Type B pancreatic cell (in vitro differentiated cells): Measurements from ENCODE around the gene TANGO6. TPM values are rescaled to one million over a fixed set of nuclear protein-coding genes. Genes with fewer than 3 reads are reported as not detected.

Experiments used
- DNase-seq: peaks from one replicate; pipeline ENCODE4 v3.0.0; 2021; ENCODE audit warnings: mixed read lengths; ENCODE audit not compliant: unreplicated experiment; ENCODE audit errors: extremely low spot score
- H3K27ac Mint-ChIP-seq: 2 replicates; pipeline ENCODE4 v1.8.0; 2021; ENCODE audit warnings: mild to moderate bottlenecking, mixed read lengths
- H3K27me3 Mint-ChIP-seq: 2 replicates; pipeline ENCODE4 v1.8.0; 2021; ENCODE audit warnings: mixed read lengths
- H3K36me3 Mint-ChIP-seq: 2 replicates; pipeline ENCODE4 v1.8.0; 2021; ENCODE audit warnings: mixed read lengths
- H3K4me1 Mint-ChIP-seq: one replicate; pipeline ENCODE4 v1.8.0; 2021; ENCODE audit warnings: mixed read lengths; ENCODE audit not compliant: unreplicated experiment
- H3K4me3 Mint-ChIP-seq: 2 replicates; pipeline ENCODE4 v1.8.0; 2021; ENCODE audit warnings: mild to moderate bottlenecking, mixed read lengths
- H3K9me3 Mint-ChIP-seq: 2 replicates; pipeline ENCODE4 v1.8.0; 2021; ENCODE audit warnings: mixed read lengths
- total RNA-seq: library from RNA; stranded (reverse); gene quantifications from 2 replicates; pipeline ENCODE4 v1.2.1, GENCODE V29; 2021; ENCODE audit warnings: low replicate concordance
- TF ChIP-seq, protein P1 (sequence below): fragments of 200-600 bp; sonication (generic); conservative IDR thresholded peaks from 2 replicates; pipeline ENCODE4 v1.5.0; 2021; ENCODE audit warnings: antibody characterized with exemption, mild to moderate bottlenecking

The TANGO6 gene
- total RNA-seq, 1 donor from 2014 or later: 13.0 TPM

DNA sequence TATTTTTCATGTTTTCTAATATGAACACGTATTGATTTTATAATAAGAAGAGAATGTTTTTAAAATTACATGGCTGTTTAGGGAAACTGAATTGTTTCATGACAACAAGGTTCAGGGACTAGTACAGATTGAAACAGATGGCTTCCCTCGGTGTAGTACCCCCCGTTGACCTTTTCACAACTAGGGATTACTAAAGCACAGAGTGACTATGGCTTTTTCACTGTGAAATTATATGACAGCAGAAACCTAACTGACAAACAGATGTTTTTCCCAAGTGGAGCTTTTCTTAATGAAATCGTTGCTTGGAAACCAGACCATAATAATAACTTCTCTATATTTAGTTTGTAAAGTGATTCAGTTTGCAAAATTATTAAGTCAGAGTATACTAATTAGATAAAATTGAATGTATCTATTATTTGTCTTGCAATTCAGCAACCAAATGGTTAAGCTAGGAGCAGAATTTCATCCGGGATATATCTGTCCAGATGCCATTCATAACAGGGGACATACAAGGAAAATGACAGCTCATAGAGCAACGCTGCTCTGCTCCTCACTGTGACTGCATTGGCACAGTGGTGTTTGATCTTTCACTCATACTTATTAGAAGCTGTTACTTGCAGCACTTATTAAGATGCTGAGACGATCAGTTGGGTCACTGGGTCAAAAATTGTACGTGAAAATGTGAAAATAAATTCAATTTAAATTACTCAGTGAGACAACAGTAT is 111.7 kb downstream of the TANGO6 start:
- no peak for DNase-seq
- Mint-ChIP-seq H3K4me3 (no peak overlapping the region), H3K27ac (no peak overlapping the region), H3K4me1 (peaks cover 8% of the 10 kb centered on the region), H3K9me3 (no peaks in the 10 kb centered on the region), H3K27me3 (no peaks in the 10 kb centered on the region), H3K36me3 (no peaks in the 10 kb centered on the region)
- TF ChIP-seq, protein P1, sequence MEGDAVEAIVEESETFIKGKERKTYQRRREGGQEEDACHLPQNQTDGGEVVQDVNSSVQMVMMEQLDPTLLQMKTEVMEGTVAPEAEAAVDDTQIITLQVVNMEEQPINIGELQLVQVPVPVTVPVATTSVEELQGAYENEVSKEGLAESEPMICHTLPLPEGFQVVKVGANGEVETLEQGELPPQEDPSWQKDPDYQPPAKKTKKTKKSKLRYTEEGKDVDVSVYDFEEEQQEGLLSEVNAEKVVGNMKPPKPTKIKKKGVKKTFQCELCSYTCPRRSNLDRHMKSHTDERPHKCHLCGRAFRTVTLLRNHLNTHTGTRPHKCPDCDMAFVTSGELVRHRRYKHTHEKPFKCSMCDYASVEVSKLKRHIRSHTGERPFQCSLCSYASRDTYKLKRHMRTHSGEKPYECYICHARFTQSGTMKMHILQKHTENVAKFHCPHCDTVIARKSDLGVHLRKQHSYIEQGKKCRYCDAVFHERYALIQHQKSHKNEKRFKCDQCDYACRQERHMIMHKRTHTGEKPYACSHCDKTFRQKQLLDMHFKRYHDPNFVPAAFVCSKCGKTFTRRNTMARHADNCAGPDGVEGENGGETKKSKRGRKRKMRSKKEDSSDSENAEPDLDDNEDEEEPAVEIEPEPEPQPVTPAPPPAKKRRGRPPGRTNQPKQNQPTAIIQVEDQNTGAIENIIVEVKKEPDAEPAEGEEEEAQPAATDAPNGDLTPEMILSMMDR: no peak

DNA sequence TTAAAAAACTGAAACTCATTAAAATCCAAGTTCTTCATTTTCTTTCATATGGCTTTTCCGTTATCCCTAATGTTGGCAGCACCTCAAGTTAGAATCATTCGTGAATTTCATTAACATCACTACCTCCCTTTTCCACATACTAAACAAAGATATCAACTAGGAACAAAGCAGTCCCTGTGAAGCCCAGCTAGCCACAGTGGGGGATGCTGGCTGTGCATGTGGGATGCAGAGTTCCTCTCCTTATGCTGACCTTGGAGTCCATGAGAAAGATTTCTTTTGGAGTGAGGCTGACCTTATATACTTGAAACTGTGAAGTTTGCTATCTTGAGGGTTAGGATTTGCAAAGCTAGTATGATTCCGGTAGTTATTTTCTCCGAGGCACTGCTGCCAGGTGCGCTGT is 117.6 kb downstream of the TANGO6 start:
- DNase-seq: no peak
- H3K4me1 Mint-ChIP-seq: peaks cover 13% of the 10 kb centered on the region
- no peak overlapping the region for H3K4me3 Mint-ChIP-seq
- no peak overlapping the region for H3K27ac Mint-ChIP-seq
- TF ChIP-seq, protein P1: no peak
- H3K27me3 Mint-ChIP-seq: no peaks in the 10 kb centered on the region
- H3K9me3 Mint-ChIP-seq: no peaks in the 10 kb centered on the region
- no peaks in the 10 kb centered on the region for H3K36me3 Mint-ChIP-seq

DNA sequence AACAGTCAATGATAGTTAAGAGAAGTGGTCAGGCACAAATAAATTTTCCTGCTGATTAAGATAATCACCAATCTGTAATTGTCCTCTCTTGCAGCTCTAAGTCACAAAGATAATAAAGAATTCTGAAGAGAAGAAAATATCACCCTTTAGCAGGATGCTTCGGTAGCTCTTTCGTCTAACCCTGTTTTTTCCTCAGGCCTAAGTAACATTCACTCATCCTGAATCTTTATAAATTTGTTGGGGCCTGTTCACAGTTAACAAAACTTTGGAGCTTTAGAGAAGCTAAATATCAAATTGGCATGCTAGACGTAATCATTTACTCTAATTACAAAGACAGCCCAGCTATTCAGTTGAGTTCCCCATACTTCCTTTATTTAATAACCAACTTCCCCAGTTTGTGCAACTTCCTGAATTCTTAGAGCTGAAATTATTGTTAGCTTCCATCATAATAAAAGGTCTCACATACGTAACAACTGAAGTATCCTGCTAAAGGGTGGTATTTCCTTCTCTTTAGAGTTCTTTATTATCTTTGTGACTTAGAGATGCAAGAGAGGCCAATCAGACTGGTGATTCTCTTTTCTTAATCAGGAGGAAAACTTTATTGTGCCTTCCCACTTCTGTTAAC is 118.6 kb downstream of the TANGO6 start:
- no peak overlapping the region for H3K4me3 Mint-ChIP-seq
- H3K4me1 Mint-ChIP-seq: peaks cover 13% of the 10 kb centered on the region
- no peak overlapping the region for H3K27ac Mint-ChIP-seq

DNA sequence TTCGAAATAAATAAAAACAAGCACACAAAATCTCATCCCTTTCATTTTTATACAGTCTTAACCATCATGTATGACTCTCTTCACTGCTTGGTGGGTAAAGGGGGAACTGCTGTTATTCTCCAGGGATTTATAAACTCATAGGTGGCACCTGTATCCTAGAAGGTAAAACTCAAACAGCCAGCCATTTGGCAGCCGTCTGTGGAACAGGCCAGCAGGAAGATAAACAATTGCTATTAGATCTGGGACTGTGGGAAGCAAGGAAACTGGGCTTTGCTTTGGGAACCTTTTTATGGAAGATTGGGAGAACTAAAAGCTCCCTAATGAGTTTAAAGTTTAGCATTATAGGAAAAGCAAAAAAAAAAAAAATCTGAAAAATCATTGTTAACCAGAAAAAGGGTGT is 126.0 kb downstream of the TANGO6 start:
- Mint-ChIP-seq H3K4me1 (peaks cover 7% of the 10 kb centered on the region), H3K36me3 (peaks cover 5% of the 10 kb centered on the region), H3K27ac (no peak overlapping the region), H3K27me3 (no peaks in the 10 kb centered on the region), H3K4me3 (no peak overlapping the region), H3K9me3 (no peaks in the 10 kb centered on the region)
- no peak for DNase-seq
- TF ChIP-seq, protein P1: no peak

More for the DNA sequence above, 118.6 kb downstream of the TANGO6 start:
- Mint-ChIP-seq H3K27me3 (no peaks in the 10 kb centered on the region), H3K36me3 (no peaks in the 10 kb centered on the region), H3K9me3 (no peaks in the 10 kb centered on the region)
- DNase-seq: no peak
- TF ChIP-seq, protein P1: no peak

DNA sequence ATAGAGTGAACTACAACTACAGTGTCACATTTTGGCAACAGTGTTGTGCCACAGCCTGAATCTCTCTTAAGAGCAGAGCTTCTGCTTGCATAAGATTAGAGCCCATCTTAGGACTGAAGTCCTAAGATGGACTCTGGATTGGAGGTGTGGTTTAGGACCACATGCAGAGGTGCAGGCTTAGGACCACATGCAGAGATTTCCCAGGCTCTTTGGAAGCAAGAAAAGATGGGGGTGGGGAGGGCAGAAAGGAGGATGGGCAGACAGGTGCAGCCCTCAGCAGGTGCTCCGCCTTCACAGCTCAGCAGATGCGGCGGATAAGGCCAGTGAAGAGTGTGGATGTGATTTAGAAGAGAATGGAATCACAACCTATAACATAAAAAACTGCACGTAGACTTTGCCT is 128.7 kb downstream of the TANGO6 start:
- no peak overlapping the region for H3K4me3 Mint-ChIP-seq
- no peaks in the 10 kb centered on the region for H3K27me3 Mint-ChIP-seq
- H3K27ac Mint-ChIP-seq: no peak overlapping the region
- H3K36me3 Mint-ChIP-seq: peaks cover 9% of the 10 kb centered on the region
- peaks cover 7% of the 10 kb centered on the region for H3K4me1 Mint-ChIP-seq
- TF ChIP-seq, protein P1: no peak
- no peak for DNase-seq
- no peaks in the 10 kb centered on the region for H3K9me3 Mint-ChIP-seq
